C4-2B (cell line): Measurements from ENCODE around the gene CASK.

ENCODE experiments used
- ZFX ChIP-seq: fragments of 450-650 bp; IDR thresholded peaks from 2 replicates; pipeline ENCODE4 v1.6.1; 2017
- TF ChIP-seq, protein P1 (sequence below): fragments of 450-650 bp; conservative IDR thresholded peaks from 2 replicates; pipeline ENCODE4 v1.5.1; 2017; ENCODE audit warnings: mild to moderate bottlenecking

DNA sequence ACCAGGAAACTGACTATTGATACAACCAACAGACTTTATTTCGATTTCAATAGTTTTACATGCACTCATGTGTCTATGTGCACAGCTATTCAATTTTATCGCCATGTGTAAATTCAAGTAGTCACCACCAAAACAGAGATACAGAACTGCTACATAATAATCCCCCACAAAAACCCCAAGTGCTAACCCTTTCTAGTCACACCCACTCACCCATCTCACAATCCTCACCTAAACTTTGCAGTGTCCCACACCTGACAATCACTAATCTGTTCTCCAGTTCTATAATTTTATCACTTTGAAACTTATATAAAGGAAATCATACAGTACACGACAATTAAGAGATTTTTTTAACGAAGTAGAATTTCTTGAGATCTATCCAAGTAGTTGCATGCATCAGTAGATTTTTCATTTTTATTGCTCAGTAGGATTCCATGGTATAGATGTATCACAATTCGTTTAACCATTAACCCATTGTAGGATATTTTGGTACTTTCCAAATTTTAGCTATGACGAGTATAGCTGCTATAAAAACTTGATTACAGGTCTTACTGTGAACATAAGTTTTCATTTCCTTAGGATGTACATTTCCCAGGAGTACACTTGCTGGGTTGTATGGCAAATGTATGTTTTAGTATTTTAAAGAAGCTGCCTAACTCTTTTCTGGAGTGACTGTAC, 85.9 kb downstream of the CASK start:
- TF ChIP-seq, protein P1, sequence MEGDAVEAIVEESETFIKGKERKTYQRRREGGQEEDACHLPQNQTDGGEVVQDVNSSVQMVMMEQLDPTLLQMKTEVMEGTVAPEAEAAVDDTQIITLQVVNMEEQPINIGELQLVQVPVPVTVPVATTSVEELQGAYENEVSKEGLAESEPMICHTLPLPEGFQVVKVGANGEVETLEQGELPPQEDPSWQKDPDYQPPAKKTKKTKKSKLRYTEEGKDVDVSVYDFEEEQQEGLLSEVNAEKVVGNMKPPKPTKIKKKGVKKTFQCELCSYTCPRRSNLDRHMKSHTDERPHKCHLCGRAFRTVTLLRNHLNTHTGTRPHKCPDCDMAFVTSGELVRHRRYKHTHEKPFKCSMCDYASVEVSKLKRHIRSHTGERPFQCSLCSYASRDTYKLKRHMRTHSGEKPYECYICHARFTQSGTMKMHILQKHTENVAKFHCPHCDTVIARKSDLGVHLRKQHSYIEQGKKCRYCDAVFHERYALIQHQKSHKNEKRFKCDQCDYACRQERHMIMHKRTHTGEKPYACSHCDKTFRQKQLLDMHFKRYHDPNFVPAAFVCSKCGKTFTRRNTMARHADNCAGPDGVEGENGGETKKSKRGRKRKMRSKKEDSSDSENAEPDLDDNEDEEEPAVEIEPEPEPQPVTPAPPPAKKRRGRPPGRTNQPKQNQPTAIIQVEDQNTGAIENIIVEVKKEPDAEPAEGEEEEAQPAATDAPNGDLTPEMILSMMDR, result no peak
- no peak for TF ChIP-seq ZFX
